ENCODE results near the gene TRERF1.

DNA sequence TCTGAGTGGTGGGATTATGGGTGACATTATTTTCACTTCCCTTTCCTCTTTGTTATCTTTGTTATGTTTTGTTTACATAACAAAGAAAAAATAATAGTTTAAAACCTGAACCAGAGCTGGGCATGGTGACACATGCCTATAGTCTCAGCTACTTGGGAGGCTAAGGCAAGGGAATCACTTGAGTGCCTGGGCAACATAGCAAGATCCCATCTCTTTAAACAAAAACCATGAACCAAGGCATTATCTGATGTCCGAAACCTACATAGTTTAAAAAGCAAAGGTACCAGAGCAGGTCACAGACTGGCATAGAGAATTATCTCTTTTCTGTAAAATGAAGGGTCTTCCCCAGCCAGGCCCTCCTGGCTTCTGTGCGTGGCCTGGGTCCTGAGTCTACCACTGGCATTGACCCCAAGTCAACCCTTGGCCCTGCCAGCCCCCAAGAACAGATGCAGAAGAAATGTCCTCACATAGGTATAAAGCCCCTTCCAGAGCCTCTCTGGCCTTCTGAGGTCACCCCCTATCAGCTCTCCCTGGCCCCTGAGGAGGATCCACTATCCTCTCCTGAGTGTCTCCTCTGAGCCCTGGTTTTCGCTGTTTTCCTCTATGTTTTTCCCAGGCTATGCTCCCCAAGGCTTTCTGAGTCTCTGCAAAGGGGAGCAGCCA, 81.3 kb downstream of the TRERF1 start:
- TF ChIP-seq GATA2 (IDR thresholded peaks at IDR 0.05; ENCODE audit: low read depth, low read length), result no peak
- no peak for TF ChIP-seq GATA3 (IDR thresholded peaks at IDR 0.05; ENCODE audit: low read depth, low read length)
